Left lung (tissue), 10 donors: ENCODE results near the gene ARHGAP10. TPM values are rescaled to one million over a fixed set of nuclear protein-coding genes. Genes with fewer than 3 reads are reported as not detected.

Experiments
- ATAC-seq: fragments of 200-7000 bp; cut with Tn5 transposase; one replicate; pipeline ENCODE4 v1.9.1; 2020; ENCODE audit warnings: moderate library complexity
- DNase-seq, 4 donors: peaks; one replicate each; pipeline ENCODE4 v3.0.0-alpha.2; 2013 to 2020
- H3K27ac ChIP-seq, 2 donors: fragments of 200-600 bp; sonication (generic) in 1 of 2; one replicate each; pipeline versions ENCODE4 v1.5.0 to v1.8.0; 2020 to 2021
- H3K27me3 ChIP-seq, 2 donors: fragments of 200-600 bp; sonication (generic) in 1 of 2; one replicate each; pipeline versions ENCODE4 v1.5.0 to v1.8.0; 2020 to 2021
- H3K36me3 ChIP-seq, 2 donors: fragments of 200-600 bp; sonication (generic) in 1 of 2; one replicate each; pipeline versions ENCODE4 v1.5.0 to v1.8.0; 2020 to 2021
- H3K4me1 ChIP-seq, 2 donors: fragments of 200-600 bp; one replicate each; pipeline ENCODE4 v1.8.0; 2021
- H3K4me3 ChIP-seq, 2 donors: fragments of 200-600 bp; sonication (generic) in 1 of 2; one replicate each; pipeline versions ENCODE4 v1.5.0 to v1.8.0; 2020 to 2021; ENCODE audit warnings: mild to moderate bottlenecking in 1 of 2
- H3K9me3 ChIP-seq, 2 donors: fragments of 200-600 bp; sonication (generic) in 1 of 2; one replicate each; pipeline versions ENCODE4 v1.5.0 to v1.8.0; 2020 to 2021
- intact Hi-C, 2 donors: fragments of 100-400 bp; cut with DNase I; formaldehyde crosslinking; loops; one replicate each; pipeline versions ENCODE4 v1.11.2 to v1.14.2; 2022
- polyA plus RNA-seq, 6 donors: library from polyadenylated mRNA; unstranded; fragments of 120-200 nt; gene quantifications; one replicate each; pipeline ENCODE4 v1.2.1, GENCODE V29; 2013; ENCODE audit not compliant: insufficient read length in 6 of 6
- total RNA-seq, 2 donors: library from RNA; stranded (reverse); fragmentation: NEBNext Ultra II Directional; extraction: Animal tissue kit (Norgen Biotek cat#: 25700); gene quantifications; one replicate each; pipeline ENCODE4 v1.2.1, GENCODE V29; 2021
- TF ChIP-seq, protein P1 (sequence below), 2 donors: fragments of 200-600 bp; sonication (generic) in 1 of 2; IDR thresholded peaks; one replicate each; pipeline versions ENCODE4 v1.5.0 to v1.8.0; 2021; ENCODE audit warnings: antibody characterized with exemption in 2 of 2
- donor health status: DM: no; HTN: yes; CAD: no.
- donor health status: DM: no; HTN: no; CAD: no.

The ARHGAP10 gene
- total and polyA plus RNA-seq, 8 donors: 11.6 to 25.4 (median 14.2) TPM

GRCh38 chr4:147786531-147786930, 54.6 kb downstream of the ARHGAP10 start:
- Histone ChIP-seq H3K27me3 (no peaks in the 10 kb centered on the region), H3K4me1 (peaks cover 8 to 37% of the 10 kb centered on the region in 2 donors), H3K36me3 (no peaks in the 10 kb centered on the region), H3K9me3 (no peaks in the 10 kb centered on the region), H3K4me3 (no peak overlapping the region), H3K27ac (no peak overlapping the region)
- intact Hi-C loops: no loop called here
- DNase-seq (no peak), ATAC-seq (peak; percentile 6)
- TF ChIP-seq, protein P1, sequence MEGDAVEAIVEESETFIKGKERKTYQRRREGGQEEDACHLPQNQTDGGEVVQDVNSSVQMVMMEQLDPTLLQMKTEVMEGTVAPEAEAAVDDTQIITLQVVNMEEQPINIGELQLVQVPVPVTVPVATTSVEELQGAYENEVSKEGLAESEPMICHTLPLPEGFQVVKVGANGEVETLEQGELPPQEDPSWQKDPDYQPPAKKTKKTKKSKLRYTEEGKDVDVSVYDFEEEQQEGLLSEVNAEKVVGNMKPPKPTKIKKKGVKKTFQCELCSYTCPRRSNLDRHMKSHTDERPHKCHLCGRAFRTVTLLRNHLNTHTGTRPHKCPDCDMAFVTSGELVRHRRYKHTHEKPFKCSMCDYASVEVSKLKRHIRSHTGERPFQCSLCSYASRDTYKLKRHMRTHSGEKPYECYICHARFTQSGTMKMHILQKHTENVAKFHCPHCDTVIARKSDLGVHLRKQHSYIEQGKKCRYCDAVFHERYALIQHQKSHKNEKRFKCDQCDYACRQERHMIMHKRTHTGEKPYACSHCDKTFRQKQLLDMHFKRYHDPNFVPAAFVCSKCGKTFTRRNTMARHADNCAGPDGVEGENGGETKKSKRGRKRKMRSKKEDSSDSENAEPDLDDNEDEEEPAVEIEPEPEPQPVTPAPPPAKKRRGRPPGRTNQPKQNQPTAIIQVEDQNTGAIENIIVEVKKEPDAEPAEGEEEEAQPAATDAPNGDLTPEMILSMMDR (IDR thresholded peaks at IDR 0.05): no peak

GRCh38 chr4:147787204-147787603, 55.3 kb downstream of the ARHGAP10 start:
- Histone ChIP-seq H3K27ac (no peak overlapping the region), H3K4me1 (peaks cover 8 to 33% of the 10 kb centered on the region in 2 donors), H3K36me3 (no peaks in the 10 kb centered on the region), H3K27me3 (no peaks in the 10 kb centered on the region), H3K4me3 (no peak overlapping the region), H3K9me3 (no peaks in the 10 kb centered on the region)
- TF ChIP-seq, protein P1 (IDR thresholded peaks at IDR 0.05): no peak
- peak; percentile 41 for ATAC-seq
- no peak for DNase-seq
- intact Hi-C loops: no loop called here

GRCh38 chr4:147788791-147789190, 56.9 kb downstream of the ARHGAP10 start:
- Histone ChIP-seq H3K27ac (no peak overlapping the region), H3K9me3 (no peaks in the 10 kb centered on the region), H3K4me1 (peaks cover 14 to 38% of the 10 kb centered on the region in 2 donors), H3K36me3 (no peaks in the 10 kb centered on the region), H3K27me3 (no peaks in the 10 kb centered on the region), H3K4me3 (no peak overlapping the region)
- TF ChIP-seq, protein P1 (IDR thresholded peaks at IDR 0.05): no peak
- intact Hi-C loops: no loop called here
- DNase-seq: peak in 2 of 4 donors; percentile 39 to 51
- ATAC-seq: no peak

- no peaks in the 10 kb centered on the region for H3K9me3 ChIP-seq
- TF ChIP-seq, protein P1 (IDR thresholded peaks at IDR 0.05): no peak
- no peak for ATAC-seq
- DNase-seq: no peak
- H3K27me3 ChIP-seq: no peaks in the 10 kb centered on the region
- no peak overlapping the region for H3K4me3 ChIP-seq
- H3K27ac ChIP-seq: no peak overlapping the region
- peaks cover 19 to 45% of the 10 kb centered on the region in 2 donors for H3K4me1 ChIP-seq
- H3K36me3 ChIP-seq: no peaks in the 10 kb centered on the region
- intact Hi-C loops: no loop called here
Measured at GRCh38 chr4:147789596-147789995, 57.7 kb downstream of the ARHGAP10 start.

GRCh38 chr4:147790412-147790811, 58.5 kb downstream of the ARHGAP10 start:
- ATAC-seq: peak; percentile 52
- intact Hi-C loops: no loop called here
- H3K27ac ChIP-seq: no peak overlapping the region
- no peak overlapping the region for H3K4me3 ChIP-seq
- no peaks in the 10 kb centered on the region for H3K36me3 ChIP-seq
- DNase-seq: no peak
- no peaks in the 10 kb centered on the region for H3K27me3 ChIP-seq
- TF ChIP-seq, protein P1 (IDR thresholded peaks at IDR 0.05): no peak
- no peaks in the 10 kb centered on the region for H3K9me3 ChIP-seq
- peaks cover 19 to 40% of the 10 kb centered on the region in 2 donors for H3K4me1 ChIP-seq
